HEK293 (cell line): ENCODE data around the gene STAMBPL1.

Experiments
- CTCF ChIA-PET: fragments of 350-600 bp; formaldehyde crosslinking; extraction: SDS; loops from one replicate; lab custom pipeline; 2021; ENCODE audit warnings: antibody characterized with exemption; lab: Yijun Ruan, JAX
- POLR2A ChIA-PET: fragments of 300-600 bp; formaldehyde crosslinking; extraction: SDS; loops from one replicate; lab custom pipeline; 2020; ENCODE audit warnings: antibody characterized with exemption, inconsistent platforms; lab: Yijun Ruan, JAX
- H3K27ac ChIP-seq: fragments of 200-500 bp; sonication (Bioruptor generic); 2 replicates; pipeline ENCODE4 v1.5.1; 2014; ENCODE audit warnings: low read depth, low read length, control low read depth, inconsistent platforms; ENCODE audit errors: extremely low read depth
- H3K36me3 ChIP-seq, 2 experiments: fragments of 200-500 bp in 1 of 2; sonication (Bioruptor generic) in 1 of 2; 1 replicate in 1 of 2; 2 replicates in 1 of 2; pipeline ENCODE4 v1.5.1; 2014 to 2017; ENCODE audit warnings: inconsistent platforms in 2 of 2, low read length in 2 of 2; ENCODE audit not compliant: control insufficient read depth in 2 of 2, insufficient read depth in 1 of 2
- H3K4me1 ChIP-seq: fragments of 200-500 bp; sonication (Bioruptor generic); 2 replicates; pipeline ENCODE4 v1.5.1; 2014; ENCODE audit warnings: mild to moderate bottlenecking, low read length, inconsistent platforms; ENCODE audit not compliant: control insufficient read depth, insufficient read depth
- H3K4me3 ChIP-seq: 2 replicates; pipeline ENCODE4 v1.5.1; 2011; ENCODE audit warnings: low read depth, mild to moderate bottlenecking, control low read depth, low read length, moderate library complexity
- H3K9me3 ChIP-seq: fragments of 200-500 bp; sonication (Bioruptor generic); 2 replicates; pipeline ENCODE4 v1.5.1; 2014; ENCODE audit warnings: low read depth, low read length, inconsistent platforms; ENCODE audit not compliant: control insufficient read depth, insufficient read depth
- AEBP2 ChIP-seq: fragments of 450-650 bp; formaldehyde crosslinking; IDR thresholded peaks from 2 replicates; pipeline ENCODE4 v1.5.1; 2016; ENCODE audit warnings: missing biosample characterization, missing genetic modification characterization, borderline replicate concordance
- ZBTB49 ChIP-seq: fragments of 450-650 bp; formaldehyde crosslinking; IDR thresholded peaks from 2 replicates; pipeline ENCODE4 v1.5.1; 2016; ENCODE audit warnings: missing biosample characterization, missing genetic modification characterization, low read depth
- ZFHX2 ChIP-seq: fragments of 450-650 bp; formaldehyde crosslinking; conservative IDR thresholded peaks from 2 replicates; pipeline ENCODE4 v1.5.1; 2016; ENCODE audit warnings: missing biosample characterization, missing genetic modification characterization
- ZFP41 ChIP-seq: fragments of 450-650 bp; formaldehyde crosslinking; IDR thresholded peaks from 2 replicates; pipeline ENCODE4 v1.5.1; 2016; ENCODE audit warnings: missing biosample characterization, missing genetic modification characterization, borderline replicate concordance
- ZNF155 ChIP-seq: fragments of 450-650 bp; formaldehyde crosslinking; IDR thresholded peaks from 2 replicates; pipeline ENCODE4 v1.5.1; 2016; ENCODE audit warnings: missing biosample characterization, missing genetic modification characterization
- ZNF341 ChIP-seq: fragments of 450-650 bp; formaldehyde crosslinking; IDR thresholded peaks from 2 replicates; pipeline ENCODE4; 2016; ENCODE audit warnings: low read depth, missing biosample characterization, missing genetic modification characterization
- ZNF366 ChIP-seq: fragments of 450-650 bp; formaldehyde crosslinking; conservative IDR thresholded peaks from 2 replicates; pipeline ENCODE4 v1.5.1; 2016; ENCODE audit warnings: missing biosample characterization, missing genetic modification characterization
- ZNF391 ChIP-seq: fragments of 450-650 bp; formaldehyde crosslinking; IDR thresholded peaks from 2 replicates; pipeline ENCODE4 v1.5.1; 2016; ENCODE audit warnings: low read depth, missing biosample characterization, missing genetic modification characterization, borderline replicate concordance
- ZNF558 ChIP-seq: fragments of 450-650 bp; formaldehyde crosslinking; IDR thresholded peaks from 2 replicates; pipeline ENCODE4 v1.5.1; 2016; ENCODE audit warnings: missing biosample characterization, missing genetic modification characterization
- ZNF596 ChIP-seq: fragments of 450-650 bp; IDR thresholded peaks from 2 replicates; pipeline ENCODE4 v1.5.0; 2018; ENCODE audit warnings: missing biosample characterization, mild to moderate bottlenecking, missing genetic modification characterization, moderate library complexity
- ZNF600 ChIP-seq: fragments of 450-650 bp; formaldehyde crosslinking; IDR thresholded peaks from 2 replicates; pipeline ENCODE4 v1.5.1; 2016; ENCODE audit warnings: missing biosample characterization, missing genetic modification characterization
- ZNF654 ChIP-seq: fragments of 450-650 bp; formaldehyde crosslinking; IDR thresholded peaks from 2 replicates; pipeline ENCODE4 v1.5.1; 2016; ENCODE audit warnings: low read depth, missing biosample characterization, missing genetic modification characterization
- ZNF747 ChIP-seq: fragments of 450-650 bp; formaldehyde crosslinking; IDR thresholded peaks from 2 replicates; pipeline ENCODE4 v1.5.1; 2016; ENCODE audit warnings: missing biosample characterization, missing genetic modification characterization
- ZNF768 ChIP-seq: fragments of 450-650 bp; formaldehyde crosslinking; IDR thresholded peaks from 2 replicates; pipeline ENCODE4 v1.5.1; 2018; ENCODE audit warnings: missing biosample characterization, mild to moderate bottlenecking, missing genetic modification characterization
- ZNF830 ChIP-seq: fragments of 450-650 bp; IDR thresholded peaks from 2 replicates; pipeline ENCODE4 v1.5.0; 2018; ENCODE audit warnings: missing biosample characterization, missing genetic modification characterization, low read depth, mild to moderate bottlenecking, moderate library complexity
- ZSCAN30 ChIP-seq: fragments of 450-650 bp; IDR thresholded peaks from 2 replicates; pipeline ENCODE4 v1.5.1; 2018; ENCODE audit warnings: missing biosample characterization, mild to moderate bottlenecking, missing genetic modification characterization, moderate library complexity
- TF ChIP-seq, protein P1 (sequence below): fragments of 450-650 bp; formaldehyde crosslinking; IDR thresholded peaks from 2 replicates; pipeline ENCODE4 v1.5.1; 2016; ENCODE audit warnings: missing biosample characterization, missing genetic modification characterization
- TF ChIP-seq, protein P2 (sequence below): fragments of 450-650 bp; formaldehyde crosslinking; IDR thresholded peaks from 2 replicates; pipeline ENCODE4 v1.5.1; 2017; ENCODE audit warnings: missing biosample characterization, missing genetic modification characterization

STAMBPL1 gene

DNA sequence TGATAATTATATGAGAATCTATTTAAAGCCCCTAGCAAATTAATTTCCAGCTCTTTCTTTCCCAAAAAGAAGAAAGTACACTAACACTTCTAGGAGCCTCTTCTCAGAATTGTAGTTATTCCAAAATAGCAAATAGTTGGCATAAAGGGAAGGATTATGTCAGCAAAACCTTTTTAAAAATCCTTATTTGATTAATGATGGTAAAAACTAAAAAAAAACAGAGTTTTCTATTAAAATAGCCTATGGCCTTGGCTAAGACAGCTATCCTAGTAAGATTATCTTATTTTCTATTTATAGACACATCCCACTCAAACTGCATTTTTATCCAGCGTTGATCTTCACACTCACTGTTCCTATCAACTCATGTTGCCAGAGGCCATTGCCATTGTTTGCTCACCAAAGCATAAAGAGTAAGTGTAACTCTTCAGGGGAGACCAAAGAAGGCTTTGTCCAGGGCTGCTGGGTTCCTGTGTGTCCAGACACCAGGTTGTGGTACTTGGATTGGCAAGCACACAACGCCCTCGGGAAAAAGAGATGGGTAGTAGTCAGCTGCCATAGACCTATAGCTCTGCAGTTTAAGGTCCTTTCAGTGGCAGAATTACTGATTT is 41.0 kb downstream of the STAMBPL1 start:
- no peak overlapping the region for H3K4me3 ChIP-seq
- no peaks in the 10 kb centered on the region; the same call in 1 of the 2 replicates for H3K4me1 ChIP-seq
- ChIA-PET CTCF (interaction anchor here (1.1 to 2.3 kb wide), 5 partner anchors 12 to 108 kb away, joined by 3 to 14 read pairs (median 5); no protein-coding TSS in a partner anchor), POLR2A (no interaction called here)
- H3K9me3 ChIP-seq = no peaks in the 10 kb centered on the region
- H3K27ac ChIP-seq = no peak overlapping the region
- H3K36me3 ChIP-seq = peaks cover 0 to 9% of the 10 kb centered on the region in 2 experiments; a peak in 1 of 3 replicates
- no peak for TF ChIP-seq ZNF654 (tag by site-specific recombination)
- no peak for TF ChIP-seq ZBTB49 (tag by site-specific recombination)
- TF ChIP-seq ZNF596 (tag by site-specific recombination) = no peak
- TF ChIP-seq AEBP2 (tag by site-specific recombination) = no peak
- TF ChIP-seq ZSCAN30 (tag by site-specific recombination) = no peak
- TF ChIP-seq ZNF768 = no peak
- no peak for TF ChIP-seq ZNF155

GRCh38 chr10:88922041-88922440 is 42.0 kb downstream of the STAMBPL1 start:
- POLR2A ChIA-PET = no interaction called here
- H3K4me3 ChIP-seq = no peak overlapping the region
- H3K9me3 ChIP-seq = no peaks in the 10 kb centered on the region
- peaks cover 0 to 9% of the 10 kb centered on the region in 2 experiments; a peak in 1 of 3 replicates for H3K36me3 ChIP-seq
- H3K27ac ChIP-seq = no peak overlapping the region
- TF ChIP-seq, protein P1, sequence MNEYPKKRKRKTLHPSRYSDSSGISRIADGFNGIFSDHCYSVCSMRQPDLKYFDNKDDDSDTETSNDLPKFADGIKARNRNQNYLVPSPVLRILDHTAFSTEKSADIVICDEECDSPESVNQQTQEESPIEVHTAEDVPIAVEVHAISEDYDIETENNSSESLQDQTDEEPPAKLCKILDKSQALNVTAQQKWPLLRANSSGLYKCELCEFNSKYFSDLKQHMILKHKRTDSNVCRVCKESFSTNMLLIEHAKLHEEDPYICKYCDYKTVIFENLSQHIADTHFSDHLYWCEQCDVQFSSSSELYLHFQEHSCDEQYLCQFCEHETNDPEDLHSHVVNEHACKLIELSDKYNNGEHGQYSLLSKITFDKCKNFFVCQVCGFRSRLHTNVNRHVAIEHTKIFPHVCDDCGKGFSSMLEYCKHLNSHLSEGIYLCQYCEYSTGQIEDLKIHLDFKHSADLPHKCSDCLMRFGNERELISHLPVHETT (tag by site-specific recombination) = no peak
- TF ChIP-seq ZFHX2 (no peak), ZNF600 (tag by site-specific recombination) (no peak), ZNF768 (no peak), ZNF830 (tag by site-specific recombination) (no peak), ZFP41 (tag by site-specific recombination) (no peak), ZNF366 (tag by site-specific recombination) (no peak), ZNF391 (tag by site-specific recombination) (no peak), ZNF558 (tag by site-specific recombination) (no peak), ZNF747 (tag by site-specific recombination) (no peak), ZNF341 (tag by site-specific recombination) (no peak)
- TF ChIP-seq, protein P2, sequence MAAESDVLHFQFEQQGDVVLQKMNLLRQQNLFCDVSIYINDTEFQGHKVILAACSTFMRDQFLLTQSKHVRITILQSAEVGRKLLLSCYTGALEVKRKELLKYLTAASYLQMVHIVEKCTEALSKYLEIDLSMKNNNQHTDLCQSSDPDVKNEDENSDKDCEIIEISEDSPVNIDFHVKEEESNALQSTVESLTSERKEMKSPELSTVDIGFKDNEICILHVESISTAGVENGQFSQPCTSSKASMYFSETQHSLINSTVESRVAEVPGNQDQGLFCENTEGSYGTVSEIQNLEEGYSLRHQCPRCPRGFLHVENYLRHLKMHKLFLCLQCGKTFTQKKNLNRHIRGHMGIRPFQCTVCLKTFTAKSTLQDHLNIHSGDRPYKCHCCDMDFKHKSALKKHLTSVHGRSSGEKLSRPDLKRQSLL (tag by site-specific recombination) = no peak
- TF ChIP-seq, all 188 proteins: peak for 0
- CTCF ChIA-PET = interaction anchor here (0.5 kb wide), 1 partner anchor 41 kb away, joined by 3 read pairs; no protein-coding TSS in a partner anchor
- H3K4me1 ChIP-seq = no peaks in the 10 kb centered on the region; the same call in 1 of the 2 replicates
